GM19463 (cell line): ENCODE results near the gene HSPA1A.
A peak's percentile ranks its signal among the peaks of the same experiment; 100 is the strongest.
"Not testable (repeated sequence)": the region's sequence is repeated elsewhere in the genome, so short reads cannot be mapped to it uniquely, and the experiment has no call there.

Experiments
- ATAC-seq: cut with Tn5 transposase; IDR thresholded peaks from one replicate; pipeline ENCODE4 v1.9.1; 2021; ENCODE audit warnings: mild to moderate bottlenecking, moderate library complexity; ENCODE audit not compliant: unreplicated experiment

Gene HSPA1A

GRCh38 chr6:31806470-31807272, 8.7 kb upstream of the HSPA1A start, which contains the start of gene LSM2:
Gene LSM2, minus strand, starts transcription at chr6:31806966. Its CDS starts 209 bp downstream, at chr6:31806757.
- ATAC-seq, result peak; percentile 94

- not testable (repeated sequence) for ATAC-seq
These were observed 6.7 kb upstream of the HSPA1A start for GRCh38 chr6:31808599-31808998.

- ATAC-seq, result no peak
These were observed 3.7 kb upstream of the HSPA1A start for GRCh38 chr6:31811645-31812044.

- no peak for ATAC-seq
These were observed 1.9 kb upstream of the HSPA1A start for GRCh38 chr6:31813465-31813849.

- peak; percentile 42 for ATAC-seq
These were observed 692 bp upstream of the HSPA1A start for GRCh38 chr6:31814677-31815024.

- ATAC-seq, result not testable (repeated sequence)
These were observed 2.0 kb downstream of the HSPA1A start for GRCh38 chr6:31817133-31817928.

GRCh38 chr6:31817929-31818511, 2.7 kb downstream of the HSPA1A start:
- ATAC-seq, result not testable (repeated sequence)

- ATAC-seq, result no peak
These were observed 4.5 kb downstream of the HSPA1A start for GRCh38 chr6:31819871-31820299.

- ATAC-seq, result not testable (repeated sequence)
These were observed 5.1 kb downstream of the HSPA1A start for GRCh38 chr6:31820399-31820798.

GRCh38 chr6:31821301-31822035, 6.1 kb downstream of the HSPA1A start:
- ATAC-seq, result no peak

GRCh38 chr6:31822036-31822821, 6.9 kb downstream of the HSPA1A start:
- ATAC-seq, result no peak

GRCh38 chr6:31823592-31824196, 8.4 kb downstream of the HSPA1A start:
- not testable (repeated sequence) for ATAC-seq

GRCh38 chr6:31825553-31825952, 10.2 kb downstream of the HSPA1A start:
- ATAC-seq, result no peak

- peak; percentile 19 for ATAC-seq
These were observed 11.5 kb downstream of the HSPA1A start for GRCh38 chr6:31826793-31827285.

- ATAC-seq, result peak; percentile 64
These were observed 12.1 kb downstream of the HSPA1A start, which contains the start of gene HSPA1B for GRCh38 chr6:31827286-31828079. Gene HSPA1B, plus strand, starts transcription at chr6:31827738. Its CDS starts 213 bp downstream, at chr6:31827951.

GRCh38 chr6:31829633-31830283, 14.4 kb downstream of the HSPA1A start:
- no peak for ATAC-seq

GRCh38 chr6:31830886-31831335, 15.6 kb downstream of the HSPA1A start:
- ATAC-seq, result no peak
